CD4-positive, CD25-positive, alpha-beta regulatory T cell (primary cell): ENCODE data around the gene NUMA1. TPM values are rescaled to one million over a fixed set of nuclear protein-coding genes. Genes with fewer than 3 reads are reported as not detected.

Experiments used
- ATAC-seq, 2 donors: fragments of 150-1000 bp; cut with Tn5 transposase; one replicate each; pipeline ENCODE4 v1.10.0; 2021; ENCODE audit warnings: low read depth in 2 of 2, moderate number of reproducible peaks in 2 of 2, moderate library complexity in 1 of 2
- DNase-seq, 3 donors: peaks; one replicate each; pipeline versions ENCODE4 v3.0.0 to v3.0.0-alpha.2; 2012 to 2022; ENCODE audit warnings: mixed read lengths in 1 of 3
- H3K27ac ChIP-seq: one replicate; pipeline ENCODE4 v1.7.0; 2013; ENCODE audit warnings: mild to moderate bottlenecking, low read length; ENCODE audit not compliant: insufficient read depth, poor library complexity, severe bottlenecking
- H3K27me3 ChIP-seq: one replicate; pipeline ENCODE4 v1.7.0; 2013; ENCODE audit warnings: low read length; ENCODE audit not compliant: control insufficient read depth, insufficient read depth
- H3K36me3 ChIP-seq: one replicate; pipeline ENCODE4 v1.7.0; 2013; ENCODE audit warnings: mild to moderate bottlenecking, low read length, moderate library complexity; ENCODE audit not compliant: control insufficient read depth, insufficient read depth
- H3K4me1 ChIP-seq: 2 replicates; pipeline ENCODE4 v1.7.0; 2013; ENCODE audit warnings: mild to moderate bottlenecking, low read length; ENCODE audit not compliant: insufficient read depth, control insufficient read depth, poor library complexity, severe bottlenecking
- H3K4me3 ChIP-seq: one replicate; pipeline ENCODE4 v1.7.0; 2013; ENCODE audit warnings: low read depth, mild to moderate bottlenecking, low read length, moderate library complexity
- H3K9me3 ChIP-seq, 2 experiments: 1 replicate in 1 of 2; 2 replicates in 1 of 2; pipeline ENCODE4 v1.7.0; 2013; ENCODE audit warnings: low read length in 2 of 2, mild to moderate bottlenecking in 1 of 2, moderate library complexity in 1 of 2; ENCODE audit not compliant: control insufficient read depth in 2 of 2
- H3K27ac Mint-ChIP-seq, 3 donors: one replicate each; pipeline ENCODE4 v1.8.0; 2020 to 2022; ENCODE audit warnings: mild to moderate bottlenecking in 3 of 3, mixed read lengths in 3 of 3, moderate library complexity in 2 of 3
- H3K27me3 Mint-ChIP-seq: one replicate; pipeline ENCODE4 v1.8.0; 2022; ENCODE audit warnings: mild to moderate bottlenecking, mixed read lengths
- H3K36me3 Mint-ChIP-seq: one replicate; pipeline ENCODE4 v1.8.0; 2020; ENCODE audit warnings: mixed read lengths
- H3K4me1 Mint-ChIP-seq, 4 donors: one replicate each; pipeline ENCODE4 v1.8.0; 2020 to 2022; ENCODE audit warnings: mixed read lengths in 4 of 4, mild to moderate bottlenecking in 1 of 4
- H3K4me3 Mint-ChIP-seq, 4 donors: one replicate each; pipeline ENCODE4 v1.8.0; 2020 to 2022; ENCODE audit warnings: mild to moderate bottlenecking in 4 of 4, mixed read lengths in 4 of 4, moderate library complexity in 3 of 4
- H3K9me3 Mint-ChIP-seq, 7 donors: one replicate each; pipeline ENCODE4 v1.8.0; 2020 to 2022; ENCODE audit warnings: mixed read lengths in 7 of 7, mild to moderate bottlenecking in 3 of 7, moderate library complexity in 2 of 7
- polyA plus RNA-seq, 4 donors: library from polyadenylated mRNA; unstranded; fragments of 300-500 nt; fragmentation: Illumina TruSeq; gene quantifications; one replicate each; pipeline ENCODE4 v1.2.3, GENCODE V29; 2021
- total RNA-seq: library from RNA; stranded (reverse); gene quantifications from one replicate; pipeline ENCODE4 v1.2.3, GENCODE V29; 2022

NUMA1 gene
- total and polyA plus RNA-seq, 5 donors from 2014 or later, result 14.0 to 272 (median 23.5) TPM

GRCh38 chr11:71996517-71996916, 83.8 kb downstream of the NUMA1 start:
- peak overlapping the region in 1 of 4 donors; percentile 29 for H3K4me3 Mint-ChIP-seq
- H3K4me1 ChIP-seq, result peaks cover 24% of the 10 kb centered on the region
- H3K36me3 ChIP-seq, result peaks cover 8% of the 10 kb centered on the region

GRCh38 chr11:71995726-71996291, 84.5 kb downstream of the NUMA1 start:
- peaks cover 16% of the 10 kb centered on the region for H3K36me3 Mint-ChIP-seq
- no peaks in the 10 kb centered on the region for H3K9me3 ChIP-seq
- H3K27ac Mint-ChIP-seq, result peak overlapping the region in 1 of 3 donors; percentile 36
- no peaks in the 10 kb centered on the region for H3K27me3 ChIP-seq
- H3K9me3 Mint-ChIP-seq, result no peaks in the 10 kb centered on the region
- no peak for DNase-seq
- H3K27me3 Mint-ChIP-seq, result no peaks in the 10 kb centered on the region
- no peak for ATAC-seq
- H3K4me3 Mint-ChIP-seq, result no peak overlapping the region
- H3K4me3 ChIP-seq, result no peak overlapping the region
- H3K36me3 ChIP-seq, result peaks cover 9% of the 10 kb centered on the region
- H3K4me1 ChIP-seq, result peaks cover 24% of the 10 kb centered on the region
- no peak overlapping the region for H3K27ac ChIP-seq
- H3K4me1 Mint-ChIP-seq, result peaks cover 17 to 28% (median 24%) of the 10 kb centered on the region in 4 donors

More at GRCh38 chr11:71996517-71996916, 83.8 kb downstream of the NUMA1 start:
- no peak overlapping the region for H3K27ac ChIP-seq
- Mint-ChIP-seq H3K27me3 (no peaks in the 10 kb centered on the region), H3K27ac (peak overlapping the region in 1 of 3 donors; percentile 38), H3K36me3 (peaks cover 16% of the 10 kb centered on the region), H3K4me1 (peaks cover 17 to 30% (median 22%) of the 10 kb centered on the region in 4 donors), H3K9me3 (no peaks in the 10 kb centered on the region)
- ATAC-seq (no peak), DNase-seq (no peak)
- no peak overlapping the region for H3K4me3 ChIP-seq
- H3K9me3 ChIP-seq, result no peaks in the 10 kb centered on the region
- no peaks in the 10 kb centered on the region for H3K27me3 ChIP-seq

- H3K36me3 Mint-ChIP-seq, result peaks cover 19% of the 10 kb centered on the region
- H3K9me3 Mint-ChIP-seq, result no peaks in the 10 kb centered on the region
- peaks cover 14% of the 10 kb centered on the region for H3K36me3 ChIP-seq
- H3K27me3 ChIP-seq, result no peaks in the 10 kb centered on the region
- no peaks in the 10 kb centered on the region for H3K9me3 ChIP-seq
- H3K4me3 Mint-ChIP-seq, result peak overlapping the region in 1 of 4 donors; percentile 15
- peak overlapping the region in 1 of 3 donors; percentile 18 for H3K27ac Mint-ChIP-seq
- DNase-seq (no peak), ATAC-seq (no peak)
- no peak overlapping the region for H3K4me3 ChIP-seq
- H3K4me1 Mint-ChIP-seq, result peaks cover 17 to 27% (median 20%) of the 10 kb centered on the region in 4 donors
- peaks cover 18% of the 10 kb centered on the region for H3K4me1 ChIP-seq
- H3K27ac ChIP-seq, result no peak overlapping the region
- no peaks in the 10 kb centered on the region for H3K27me3 Mint-ChIP-seq
These were observed 85.6 kb downstream of the NUMA1 start for GRCh38 chr11:71994786-71995185.

- peaks cover 19% of the 10 kb centered on the region for H3K36me3 Mint-ChIP-seq
- no peak for ATAC-seq
- no peak overlapping the region for H3K4me3 ChIP-seq
- no peak overlapping the region for H3K27ac Mint-ChIP-seq
- H3K4me1 Mint-ChIP-seq, result peaks cover 0 to 11% (median 4%) of the 10 kb centered on the region in 4 donors
- peaks cover 15% of the 10 kb centered on the region for H3K36me3 ChIP-seq
- no peaks in the 10 kb centered on the region for H3K4me1 ChIP-seq
- H3K9me3 Mint-ChIP-seq, result no peaks in the 10 kb centered on the region
- H3K27me3 ChIP-seq, result no peaks in the 10 kb centered on the region
- no peak overlapping the region for H3K27ac ChIP-seq
- H3K9me3 ChIP-seq, result no peaks in the 10 kb centered on the region
- DNase-seq, result no peak
- H3K27me3 Mint-ChIP-seq, result no peaks in the 10 kb centered on the region
- no peak overlapping the region for H3K4me3 Mint-ChIP-seq
These were observed 88.1 kb downstream of the NUMA1 start for GRCh38 chr11:71992136-71992730.

GRCh38 chr11:71991494-71991893, 88.8 kb downstream of the NUMA1 start:
- Histone ChIP-seq H3K36me3 (peaks cover 21% of the 10 kb centered on the region), H3K27me3 (no peaks in the 10 kb centered on the region), H3K27ac (no peak overlapping the region), H3K4me1 (no peaks in the 10 kb centered on the region), H3K4me3 (no peak overlapping the region), H3K9me3 (no peaks in the 10 kb centered on the region)
- H3K4me3 Mint-ChIP-seq, result no peak overlapping the region
- peaks cover 0 to 11% (median 2%) of the 10 kb centered on the region in 4 donors for H3K4me1 Mint-ChIP-seq
- H3K9me3 Mint-ChIP-seq, result no peaks in the 10 kb centered on the region
- H3K27me3 Mint-ChIP-seq, result no peaks in the 10 kb centered on the region
- no peak for DNase-seq
- H3K27ac Mint-ChIP-seq, result peak overlapping the region in 2 of 3 donors; percentile 7 to 61
- peaks cover 25% of the 10 kb centered on the region for H3K36me3 Mint-ChIP-seq
- peak in 1 of 2 donors; percentile 34 for ATAC-seq

GRCh38 chr11:71990701-71991100, 89.6 kb downstream of the NUMA1 start:
- Histone ChIP-seq H3K36me3 (peaks cover 21% of the 10 kb centered on the region), H3K4me1 (no peaks in the 10 kb centered on the region), H3K27me3 (no peaks in the 10 kb centered on the region), H3K4me3 (no peak overlapping the region), H3K27ac (no peak overlapping the region), H3K9me3 (no peaks in the 10 kb centered on the region)
- Mint-ChIP-seq H3K36me3 (peaks cover 25% of the 10 kb centered on the region), H3K9me3 (no peaks in the 10 kb centered on the region), H3K4me3 (no peak overlapping the region), H3K4me1 (peaks cover 0 to 11% (median 2%) of the 10 kb centered on the region in 4 donors), H3K27me3 (no peaks in the 10 kb centered on the region), H3K27ac (no peak overlapping the region)
- DNase-seq (no peak), ATAC-seq (no peak)

GRCh38 chr11:71988050-71988449, 92.3 kb downstream of the NUMA1 start:
- Histone ChIP-seq H3K4me1 (no peaks in the 10 kb centered on the region), H3K27ac (no peak overlapping the region), H3K4me3 (no peak overlapping the region), H3K36me3 (peaks cover 22% of the 10 kb centered on the region), H3K9me3 (no peaks in the 10 kb centered on the region), H3K27me3 (no peaks in the 10 kb centered on the region)
- Mint-ChIP-seq H3K4me3 (no peak overlapping the region), H3K9me3 (no peaks in the 10 kb centered on the region), H3K36me3 (peaks cover 25% of the 10 kb centered on the region), H3K27me3 (no peaks in the 10 kb centered on the region), H3K27ac (no peak overlapping the region), H3K4me1 (peaks cover 0 to 7% (median 2%) of the 10 kb centered on the region in 4 donors)
- DNase-seq, result no peak
- ATAC-seq, result no peak

- no peak overlapping the region for H3K4me3 Mint-ChIP-seq
- no peaks in the 10 kb centered on the region for H3K9me3 Mint-ChIP-seq
- ATAC-seq, result no peak
These were observed 92.8 kb downstream of the NUMA1 start for GRCh38 chr11:71987521-71987920.

More at GRCh38 chr11:71987521-71987920, 92.8 kb downstream of the NUMA1 start:
- no peaks in the 10 kb centered on the region for H3K9me3 ChIP-seq
- H3K27ac ChIP-seq, result no peak overlapping the region
- Mint-ChIP-seq H3K27ac (no peak overlapping the region), H3K27me3 (no peaks in the 10 kb centered on the region), H3K36me3 (peaks cover 23% of the 10 kb centered on the region), H3K4me1 (peaks cover 0 to 5% (median 0%) of the 10 kb centered on the region in 4 donors)
- peaks cover 20% of the 10 kb centered on the region for H3K36me3 ChIP-seq
- H3K4me3 ChIP-seq, result no peak overlapping the region
- H3K27me3 ChIP-seq, result no peaks in the 10 kb centered on the region
- no peaks in the 10 kb centered on the region for H3K4me1 ChIP-seq
- DNase-seq, result no peak
